ENCODE data around the gene GPX1. TPM values are rescaled to one million over a fixed set of nuclear protein-coding genes. Genes with fewer than 3 reads are reported as not detected.
"Not testable (repeated sequence)": the region's sequence is repeated elsewhere in the genome, so short reads cannot be mapped to it uniquely, and the experiment has no call there.

GPX1 gene
- polyA plus RNA-seq (ENCODE audit: insufficient read depth in 1 of 5, insufficient read length in 5 of 5, low replicate concordance in 1 of 5): 100 to 1,000 TPM in 4 of 5 donors, 10 to 100 TPM in 1; 97.4 to 224 (median 122) TPM
- long read RNA-seq, donor 1, transcript GPX1-201 (1 exons, 1,135 nt): minor isoform, 81 of 206 reads
- long read RNA-seq, donor 1, transcript GPX1-202 (2 exons, 1,151 nt): major isoform, 125 of 206 reads
- long read RNA-seq, donor 1, partial matches to known transcripts: 0 of 206 reads
- long read RNA-seq, donor 1, other reads (novel, unspliced or antisense): 0 of 206 reads
- long read RNA-seq, donor 2, transcript GPX1-202 (2 exons, 1,151 nt): major isoform, 48 of 86 reads
- long read RNA-seq, donor 2, transcript GPX1-201 (1 exons, 1,135 nt): minor isoform, 36 of 86 reads
- long read RNA-seq, donor 2, partial matches to known transcripts: 0 of 86 reads
- long read RNA-seq, donor 2, other reads (novel, unspliced or antisense): 0 of 86 reads
- long read RNA-seq, donor 3, transcript GPX1-201 (1 exons, 1,135 nt): minor isoform, 65 of 140 reads
- long read RNA-seq, donor 3, transcript GPX1-202 (2 exons, 1,151 nt): major isoform, 75 of 140 reads
- long read RNA-seq, donor 3, partial matches to known transcripts: 0 of 140 reads
- long read RNA-seq, donor 3, other reads (novel, unspliced or antisense): 0 of 140 reads
- long read RNA-seq, donor 4, transcript GPX1-201 (1 exons, 1,135 nt): minor isoform, 50 of 104 reads
- long read RNA-seq, donor 4, transcript GPX1-202 (2 exons, 1,151 nt): major isoform, 54 of 104 reads
- long read RNA-seq, donor 4, partial matches to known transcripts: 0 of 104 reads
- long read RNA-seq, donor 4, other reads (novel, unspliced or antisense): 0 of 104 reads
- long read RNA-seq, donor 5, transcript GPX1-202 (2 exons, 1,151 nt): major isoform, 157 of 232 reads
- long read RNA-seq, donor 5, transcript GPX1-201 (1 exons, 1,135 nt): minor isoform, 74 of 232 reads
- long read RNA-seq, donor 5, partial matches to known transcripts: 0 of 232 reads
- long read RNA-seq, donor 5, other reads (novel, unspliced or antisense): 0 of 232 reads
- long read RNA-seq, donor 6, transcript GPX1-201 (1 exons, 1,135 nt): minor isoform, 83 of 280 reads
- long read RNA-seq, donor 6, transcript GPX1-202 (2 exons, 1,151 nt): major isoform, 192 of 280 reads
- long read RNA-seq, donor 6, partial matches to known transcripts: 0 of 280 reads
- long read RNA-seq, donor 6, other reads (novel, unspliced or antisense): 0 of 280 reads
- long read RNA-seq, donor 7, transcript GPX1-201 (1 exons, 1,135 nt): minor isoform, 31 of 83 reads
- long read RNA-seq, donor 7, transcript GPX1-202 (2 exons, 1,151 nt): major isoform, 51 of 83 reads
- long read RNA-seq, donor 7, partial matches to known transcripts: 0 of 83 reads
- long read RNA-seq, donor 7, other reads (novel, unspliced or antisense): 0 of 83 reads
- long read RNA-seq, donor 8, transcript GPX1-201 (1 exons, 1,135 nt): minor isoform, 21 of 56 reads
- long read RNA-seq, donor 8, transcript GPX1-202 (2 exons, 1,151 nt): major isoform, 34 of 56 reads
- long read RNA-seq, donor 8, partial matches to known transcripts: 0 of 56 reads
- long read RNA-seq, donor 8, other reads (novel, unspliced or antisense): 0 of 56 reads

- DNase-seq: peak; percentile 93
These were observed at the start of gene GPX1 for GRCh38 chr3:49358217-49358883. Gene GPX1, minus strand, starts transcription at chr3:49358353. Its CDS starts 75 bp downstream, at chr3:49358278.

GRCh38 chr3:49406571-49407565, 48.7 kb upstream of the GPX1 start:
- no peak for DNase-seq

- not testable (repeated sequence) for DNase-seq
These were observed 47.4 kb upstream of the GPX1 start for GRCh38 chr3:49405570-49405969.

- DNase-seq: no peak
These were observed 45.7 kb upstream of the GPX1 start for GRCh38 chr3:49403891-49404290.

GRCh38 chr3:49401766-49402165, 43.6 kb upstream of the GPX1 start:
- DNase-seq: peak; percentile 24 to 40

- DNase-seq: no peak
These were observed 41.3 kb upstream of the GPX1 start for GRCh38 chr3:49399461-49399860.

- no peak for DNase-seq
These were observed 39.3 kb upstream of the GPX1 start for GRCh38 chr3:49397470-49397869.

- not testable (repeated sequence) for DNase-seq
These were observed 33.2 kb upstream of the GPX1 start for GRCh38 chr3:49391310-49391709.

GRCh38 chr3:49389297-49389696, 31.1 kb upstream of the GPX1 start:
- no peak for DNase-seq

GRCh38 chr3:49388289-49388820, 30.2 kb upstream of the GPX1 start:
- no peak for DNase-seq

GRCh38 chr3:49387721-49388120, 29.6 kb upstream of the GPX1 start:
- no peak for DNase-seq

- no peak for DNase-seq
These were observed 28.1 kb upstream of the GPX1 start for GRCh38 chr3:49386056-49386756.

- no peak for DNase-seq
These were observed 27.5 kb upstream of the GPX1 start for GRCh38 chr3:49385617-49386016.

GRCh38 chr3:49383387-49383786, 25.2 kb upstream of the GPX1 start:
- DNase-seq: no peak

GRCh38 chr3:49378249-49378895, 20.2 kb upstream of the GPX1 start:
- DNase-seq: no peak

- no peak for DNase-seq
These were observed 19.3 kb upstream of the GPX1 start for GRCh38 chr3:49377483-49377882.

- no peak for DNase-seq
These were observed 13.8 kb upstream of the GPX1 start for GRCh38 chr3:49371946-49372345.
